ENCODE results near the gene WFIKKN1. TPM values are rescaled to one million over a fixed set of nuclear protein-coding genes. Genes with fewer than 3 reads are reported as not detected.

Gene WFIKKN1
- total and polyA plus RNA-seq, 2 of the 13 experiments (the other 11 are each of a cell fraction or from before 2014, with no cell fraction given), result 1.7 to 4.9 TPM

DNA sequence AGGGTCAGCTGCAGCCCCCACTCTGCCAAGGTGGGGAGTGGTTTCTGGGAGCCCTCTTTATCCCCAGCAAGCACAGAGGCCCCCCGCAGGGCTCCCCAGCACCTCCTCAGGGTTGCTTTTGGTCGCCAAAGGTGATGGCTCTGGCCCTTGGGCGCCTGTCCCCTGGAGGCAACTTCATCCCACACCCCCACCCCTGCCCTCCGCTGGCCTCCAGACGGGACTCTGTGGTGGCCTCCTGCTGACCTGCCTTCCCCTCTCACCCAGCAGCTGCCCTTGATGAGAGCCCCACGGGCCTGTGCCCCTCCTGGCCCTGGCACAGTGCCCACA is 29.3 kb downstream of the WFIKKN1 start:
- no peaks in the 10 kb centered on the region for H3K27me3 ChIP-seq (ENCODE audit: control insufficient read depth in 1 of 2, insufficient read depth in 2 of 2, low read length in 2 of 2)
- H3K27ac ChIP-seq (ENCODE audit: extremely low read length, insufficient read depth, low read length), result no peak overlapping the region
- TF ChIP-seq, protein P1, sequence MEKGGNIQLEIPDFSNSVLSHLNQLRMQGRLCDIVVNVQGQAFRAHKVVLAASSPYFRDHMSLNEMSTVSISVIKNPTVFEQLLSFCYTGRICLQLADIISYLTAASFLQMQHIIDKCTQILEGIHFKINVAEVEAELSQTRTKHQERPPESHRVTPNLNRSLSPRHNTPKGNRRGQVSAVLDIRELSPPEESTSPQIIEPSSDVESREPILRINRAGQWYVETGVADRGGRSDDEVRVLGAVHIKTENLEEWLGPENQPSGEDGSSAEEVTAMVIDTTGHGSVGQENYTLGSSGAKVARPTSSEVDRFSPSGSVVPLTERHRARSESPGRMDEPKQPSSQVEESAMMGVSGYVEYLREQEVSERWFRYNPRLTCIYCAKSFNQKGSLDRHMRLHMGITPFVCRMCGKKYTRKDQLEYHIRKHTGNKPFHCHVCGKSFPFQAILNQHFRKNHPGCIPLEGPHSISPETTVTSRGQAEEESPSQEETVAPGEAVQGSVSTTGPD (CRISPR knock-in tag; IDR thresholded peaks at IDR 0.05), result no peak
- TF ChIP-seq GFI1 (CRISPR knock-in tag; IDR thresholded peaks at IDR 0.05; ENCODE audit: borderline replicate concordance) (no peak), ZFYVE20 (CRISPR knock-in tag; IDR thresholded peaks at IDR 0.05; ENCODE audit: borderline replicate concordance, low read depth) (no peak), KLF13 (CRISPR knock-in tag; IDR thresholded peaks at IDR 0.05) (no peak), CAMTA2 (CRISPR knock-in tag; IDR thresholded peaks at IDR 0.05; ENCODE audit: borderline replicate concordance) (no peak), SNRNP70 (IDR thresholded peaks at IDR 0.05; ENCODE audit: low read depth, low read length) (no peak), GLMP (CRISPR knock-in tag; IDR thresholded peaks at IDR 0.05; ENCODE audit: borderline replicate concordance) (no peak), ZFP36 (IDR thresholded peaks at IDR 0.05; ENCODE audit: borderline replicate concordance, low read depth, low read length, partially characterized antibody) (no peak), ZNF34 (CRISPR knock-in tag; IDR thresholded peaks at IDR 0.05; ENCODE audit: borderline replicate concordance) (no peak), ZNF687 (CRISPR knock-in tag; IDR thresholded peaks at IDR 0.05) (no peak), NFE2 (CRISPR knock-in tag; IDR thresholded peaks at IDR 0.05) (no peak), ZKSCAN1 (IDR thresholded peaks at IDR 0.05; ENCODE audit: low read length) (no peak), NR2F2 (IDR thresholded peaks at IDR 0.05; ENCODE audit: borderline replicate concordance, low read depth) (no peak)
- DNase-seq (ENCODE audit: low spot score), result no peak
- ChIA-PET POLR2A (no interaction called here), CTCF (ENCODE audit: low intra/inter-chr PET ratio, low total read pairs) (no interaction called here)
- intact Hi-C loops (cut with micrococcal nuclease; ENCODE audit: unreplicated experiment) (no loop called here), in situ Hi-C loops (cut with HindIII; ENCODE audit: extremely low pct_ligation_motif_present, low pct_unique_long_range_greater_than_20kb) (no loop called here)
- H3K4me1 ChIP-seq (ENCODE audit: insufficient read depth, low read length), result no peaks in the 10 kb centered on the region
- no peaks in the 10 kb centered on the region for H3K9me3 ChIP-seq (ENCODE audit: low read length)
- no peak overlapping the region for H2AFZ ChIP-seq (ENCODE audit: low read length)
- no peak for ATAC-seq
- WGBS (ENCODE audit: low lambda C conversion rate), result 80% methylated on average over 1 of the region's 6 CpGs
- no TSS peak for BruUV-seq (replicated peaks)
- H3K4me2 ChIP-seq (ENCODE audit: low read depth, low read length), result no peak overlapping the region
- peaks cover 0 to 2% of the 10 kb centered on the region in 2 experiments; a peak in 1 of 5 replicates for H3K36me3 ChIP-seq (replicated peaks in 1 of 2; ENCODE audit: control insufficient read depth in 1 of 2, insufficient read depth in 2 of 2, low read length in 2 of 2)
- FAIRE-seq, result no peak
- H3K9ac ChIP-seq (ENCODE audit: insufficient read depth, low read depth, low read length), result no peak overlapping the region
- no peak overlapping the region for H3K4me3 ChIP-seq (replicated peaks in 1 of 3; ENCODE audit: insufficient read depth in 1 of 3, low read depth in 2 of 3, low read length in 3 of 3)
- no peaks in the 10 kb centered on the region for H4K20me1 ChIP-seq (ENCODE audit: insufficient read depth, low read length)
- no peaks in the 10 kb centered on the region for H3K79me2 ChIP-seq (ENCODE audit: insufficient read depth, low read length)
